ENCODE measurements around the gene GSG1L.

The GSG1L gene

DNA sequence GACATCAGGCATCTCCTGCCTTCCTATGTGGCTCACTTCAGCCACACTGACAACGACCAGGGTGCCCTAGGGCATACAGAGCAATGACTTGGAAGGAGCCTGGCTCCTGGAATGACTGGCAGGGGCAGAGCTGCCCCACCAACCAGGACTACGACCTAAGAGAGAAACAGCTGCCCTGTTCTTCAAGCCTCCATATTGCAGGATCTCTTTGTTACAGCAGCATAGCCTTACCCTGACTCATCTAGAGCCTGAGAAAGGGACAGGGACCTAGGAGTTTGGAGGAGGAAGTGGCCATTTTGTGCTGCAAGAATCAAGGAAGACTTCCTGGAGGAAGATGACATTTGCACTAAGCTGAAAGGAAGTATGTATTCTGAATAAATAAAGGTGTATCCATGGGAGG is 49.6 kb downstream of the GSG1L start:
- no peak for DNase-seq (ENCODE audit: low spot score)

GRCh38 chr16:28013392-28013791 is 50.1 kb downstream of the GSG1L start:
- no peak for DNase-seq (ENCODE audit: low spot score)

DNA sequence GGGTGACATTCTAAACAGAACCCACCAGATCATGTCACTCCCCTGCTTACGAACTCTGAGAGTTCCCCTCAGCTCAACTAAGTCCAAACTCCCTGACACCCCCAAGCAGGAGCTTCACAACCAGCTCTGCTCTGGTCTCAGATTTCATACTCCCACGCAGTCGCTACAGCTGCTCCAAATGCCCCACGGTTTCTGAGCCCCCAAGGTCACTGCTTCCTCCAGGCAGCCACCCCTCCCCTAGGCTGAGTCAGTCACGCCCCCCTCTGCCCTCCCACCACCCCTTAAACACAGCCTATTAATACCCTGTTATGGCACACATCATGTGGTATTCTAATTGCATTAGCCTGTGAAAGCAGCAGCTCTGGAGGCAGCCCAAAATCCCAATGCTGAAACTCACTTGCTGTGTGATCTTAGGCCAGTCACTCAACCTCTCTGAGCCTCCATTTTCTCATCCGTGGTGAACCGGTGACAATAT is 51.5 kb downstream of the GSG1L start:
- DNase-seq (ENCODE audit: low spot score), result no peak

GRCh38 chr16:28011223-28011622 is 52.3 kb downstream of the GSG1L start:
- no peak for DNase-seq (ENCODE audit: low spot score)

GRCh38 chr16:28010671-28011070 is 52.8 kb downstream of the GSG1L start:
- no peak for DNase-seq (ENCODE audit: low spot score)

GRCh38 chr16:28009586-28010373 is 53.7 kb downstream of the GSG1L start:
- no peak for DNase-seq (ENCODE audit: low spot score)

- no peak for DNase-seq (ENCODE audit: low spot score)
Observed at GRCh38 chr16:28003923-28004322, 59.6 kb downstream of the GSG1L start.

DNA sequence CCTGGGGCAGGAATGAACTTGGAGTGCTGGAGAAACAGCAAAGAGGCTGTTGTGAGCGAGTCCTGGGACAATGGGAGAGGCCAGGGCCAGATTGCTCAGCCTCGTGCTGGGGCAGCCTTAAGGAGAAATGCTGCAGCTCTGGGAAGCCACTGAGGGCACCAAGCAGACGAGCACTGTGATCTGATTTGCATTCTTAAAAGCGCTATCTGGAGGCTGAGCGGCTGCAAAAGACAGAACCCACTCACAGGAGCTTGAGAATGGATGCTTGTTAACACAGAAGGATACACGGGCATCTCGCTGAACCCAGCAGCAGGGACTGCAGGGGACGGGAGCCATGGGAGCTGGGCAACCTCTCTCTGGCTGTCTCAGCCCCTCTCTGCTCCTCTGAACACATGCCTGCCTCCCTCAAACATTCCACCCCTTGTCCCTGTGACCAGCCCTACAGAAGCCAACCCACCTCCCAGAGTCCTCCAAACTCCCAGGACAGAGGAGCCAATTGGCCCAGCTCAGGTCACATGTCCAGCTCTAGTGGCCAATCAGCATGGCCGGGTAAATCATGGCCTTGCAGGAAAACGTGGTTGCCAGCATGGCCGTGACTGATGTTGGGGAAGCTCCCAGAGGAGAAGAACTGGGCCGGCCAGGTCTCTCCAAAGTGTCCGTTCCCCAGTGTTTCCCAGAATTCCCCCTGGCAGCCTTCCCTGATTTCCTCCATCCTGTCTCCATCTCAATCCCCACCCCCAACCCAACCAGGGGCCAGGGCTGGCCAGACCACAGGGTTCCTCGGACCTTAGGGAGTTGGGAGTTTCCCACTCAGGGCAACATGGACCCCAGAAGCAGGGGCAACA is 60.3 kb downstream of the GSG1L start:
- no peak for DNase-seq (ENCODE audit: low spot score)

GRCh38 chr16:28001642-28002041 is 61.9 kb downstream of the GSG1L start:
- no peak for DNase-seq (ENCODE audit: low spot score)

DNA sequence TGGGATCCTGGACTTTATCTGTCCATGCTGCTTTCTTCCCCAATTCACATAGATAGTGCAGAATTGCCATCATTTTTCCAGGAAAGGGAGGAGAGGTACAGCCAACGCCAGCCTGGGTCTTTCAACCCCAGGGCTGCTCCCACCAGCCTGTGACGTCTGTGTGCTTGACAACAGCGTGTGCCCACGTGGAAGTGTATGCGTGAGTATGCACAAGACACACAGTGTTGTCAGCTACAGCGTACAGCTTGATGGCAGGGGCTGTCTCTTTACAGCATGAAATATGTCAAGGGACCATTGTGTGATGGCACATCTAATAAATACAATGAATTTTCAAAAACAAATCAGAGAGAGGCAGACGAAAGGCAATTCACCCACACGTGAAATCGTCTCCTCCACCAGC is 62.3 kb downstream of the GSG1L start:
- DNase-seq (ENCODE audit: low spot score), result no peak

DNA sequence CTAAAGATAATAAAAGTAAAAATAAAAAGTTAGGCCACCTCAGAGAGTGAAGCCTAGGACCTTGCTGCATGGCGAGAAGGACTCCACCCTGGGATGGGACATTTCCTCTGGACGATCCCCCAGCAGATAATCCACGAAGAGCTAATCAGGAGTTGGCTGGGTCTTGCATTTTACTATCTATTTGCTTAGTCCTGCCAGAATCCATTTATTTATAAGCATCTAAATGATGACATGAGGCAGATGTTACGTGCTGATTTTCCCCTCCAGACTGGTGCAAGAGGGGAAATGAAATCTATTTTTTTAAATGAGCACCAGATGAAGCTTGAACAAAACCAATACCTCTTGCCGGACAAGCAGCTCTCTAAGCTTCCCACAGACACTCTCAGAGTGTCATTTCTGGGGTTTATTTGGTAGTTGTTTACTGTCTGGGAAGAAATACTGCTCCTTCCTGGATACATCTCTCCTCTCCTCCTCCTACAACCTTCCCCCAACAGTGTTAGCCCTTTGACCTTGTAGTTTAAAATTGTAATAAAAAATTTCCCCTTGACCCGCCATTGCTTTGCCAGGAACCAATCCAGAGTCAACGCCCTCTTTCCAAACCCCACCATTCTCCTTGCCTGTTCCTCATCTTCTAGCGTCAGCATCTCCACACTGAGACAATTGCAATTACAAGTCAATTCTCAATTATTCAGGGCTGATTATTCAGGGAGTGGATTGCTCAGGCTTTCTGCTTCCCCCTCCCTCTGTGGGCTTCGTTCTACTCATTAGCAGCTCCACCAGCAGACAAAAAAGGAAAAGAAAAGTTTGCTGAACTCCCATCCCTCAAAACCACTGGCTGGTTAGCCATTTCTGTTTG is 63.0 kb downstream of the GSG1L start:
- no peak for DNase-seq (ENCODE audit: low spot score)

DNA sequence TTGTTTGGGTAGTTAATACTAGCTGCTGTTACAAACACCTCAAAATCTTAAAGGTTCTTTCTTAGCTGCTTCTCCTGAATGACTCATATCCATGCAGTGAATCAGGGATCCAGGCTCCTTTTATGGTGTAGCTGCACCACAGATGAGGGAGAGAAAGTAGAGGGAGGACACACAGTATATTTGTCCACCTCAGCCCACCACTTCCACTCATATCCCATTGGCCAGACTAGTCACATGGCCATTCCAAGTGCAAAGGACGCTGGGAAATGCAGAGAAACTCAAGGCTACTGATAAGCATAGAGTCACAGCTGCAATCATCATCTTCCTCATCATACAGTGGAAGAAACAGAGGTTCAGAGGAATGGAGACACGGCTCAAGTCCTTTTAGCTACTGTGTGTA is 63.8 kb downstream of the GSG1L start:
- no peak for DNase-seq (ENCODE audit: low spot score)

DNA sequence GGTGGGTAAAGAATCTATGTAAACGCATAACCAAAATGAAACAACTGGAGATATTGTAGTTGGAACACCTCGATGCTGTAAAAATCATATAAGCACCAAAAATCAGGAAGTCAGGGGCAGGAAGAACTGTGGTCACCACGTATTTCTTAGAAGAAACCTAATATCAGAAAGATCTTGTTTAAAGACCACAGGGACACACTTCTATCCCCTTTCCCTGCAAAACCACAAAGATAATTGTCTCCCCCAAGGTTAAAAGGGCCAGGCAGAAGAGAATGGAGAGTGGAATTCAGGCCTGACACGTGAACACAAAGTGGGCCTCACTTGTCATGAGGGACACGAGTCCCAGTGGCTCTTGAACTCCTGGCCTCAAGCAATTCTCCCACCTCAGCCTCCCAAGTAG is 68.1 kb downstream of the GSG1L start:
- DNase-seq (ENCODE audit: low spot score), result no peak

DNA sequence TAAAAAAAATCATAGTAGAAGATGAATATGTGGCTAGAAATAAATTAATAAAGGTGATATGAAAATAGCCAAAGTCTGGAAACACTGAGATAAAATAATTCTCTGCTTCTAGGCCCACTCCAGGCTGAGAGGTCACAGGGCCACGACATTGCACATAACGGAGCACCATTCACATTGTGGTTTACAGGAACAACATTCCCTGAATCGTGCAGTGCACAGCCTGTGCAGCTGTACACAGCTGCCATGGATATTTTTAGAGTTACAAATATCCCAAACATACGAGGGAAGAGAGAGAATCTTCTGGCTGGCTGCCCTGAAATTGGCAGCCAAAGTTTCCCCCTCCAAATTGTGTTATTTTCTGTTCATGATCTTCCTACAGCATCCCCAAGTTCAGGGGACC is 68.8 kb downstream of the GSG1L start:
- no peak for DNase-seq (ENCODE audit: low spot score)

GRCh38 chr16:27993587-27993986 is 69.9 kb downstream of the GSG1L start:
- DNase-seq (ENCODE audit: low spot score), result no peak

- no peak for DNase-seq (ENCODE audit: low spot score)
Observed at GRCh38 chr16:27991876-27992275, 71.6 kb downstream of the GSG1L start.

GRCh38 chr16:27985981-27986380 is 77.5 kb downstream of the GSG1L start:
- DNase-seq (ENCODE audit: low spot score), result no peak

GRCh38 chr16:27984121-27984520 is 79.4 kb downstream of the GSG1L start:
- DNase-seq (ENCODE audit: low spot score), result no peak

DNA sequence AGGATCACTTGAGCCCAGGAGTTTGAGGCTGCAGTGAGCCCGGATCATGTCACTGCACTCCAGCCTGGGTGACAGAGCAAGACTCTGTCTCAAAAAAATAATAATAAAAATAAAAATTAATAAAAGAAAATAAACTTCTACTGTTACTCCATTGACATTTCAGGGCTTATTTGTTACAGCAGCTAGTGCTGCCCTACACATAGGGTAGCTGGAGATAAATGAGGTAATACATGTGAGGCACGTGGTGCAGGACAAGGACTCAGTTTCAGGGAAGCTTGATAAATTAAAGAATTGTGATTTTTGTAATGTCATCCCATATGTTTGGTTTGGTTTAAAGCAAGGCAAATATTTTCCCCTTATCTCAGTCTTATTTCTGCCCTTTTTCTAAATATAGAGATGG is 80.3 kb downstream of the GSG1L start:
- DNase-seq (ENCODE audit: low spot score), result no peak

DNA sequence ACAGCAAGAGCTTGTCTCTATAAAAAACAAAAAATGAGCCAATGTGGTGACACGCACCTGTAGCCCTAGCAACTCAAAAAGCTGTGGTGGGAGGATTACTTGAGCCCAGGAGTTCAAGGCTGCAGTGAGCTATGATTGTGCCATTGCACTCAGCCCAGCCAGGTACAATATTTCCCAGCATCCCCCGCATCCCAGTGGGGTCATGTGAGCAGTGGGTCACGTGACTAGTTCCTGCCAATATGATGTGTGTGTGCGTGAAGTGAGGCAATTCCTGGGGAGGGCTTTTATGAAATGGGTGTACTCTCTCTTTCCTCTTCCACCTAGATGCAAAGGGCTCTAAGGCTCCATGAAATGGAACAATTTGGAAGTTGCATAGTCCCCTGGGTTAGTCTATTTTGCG is 81.3 kb downstream of the GSG1L start:
- DNase-seq (ENCODE audit: low spot score), result no peak

- no peak for DNase-seq (ENCODE audit: low spot score)
Observed at GRCh38 chr16:27980919-27981700, 82.4 kb downstream of the GSG1L start.

Data from AG08396 (cell line).